Measurements from ENCODE around the gene SFMBT1. TPM values are rescaled to one million over a fixed set of nuclear protein-coding genes. Genes with fewer than 3 reads are reported as not detected.
"Not testable (repeated sequence)": the region's sequence is repeated elsewhere in the genome, so short reads cannot be mapped to it uniquely, and the experiment has no call there.

The SFMBT1 gene
- total RNA-seq, 2 donors from 2014 or later, result 6.9 to 10.3 TPM

- WGBS, 2 experiments (ENCODE audit: insufficient coverage in 1 of 2, insufficient read length in 1 of 2), result 92 to 95% methylated on average over 11 of the region's 11 CpGs
- Mint-ChIP-seq H3K36me3 (ENCODE audit: low read depth) (no peaks in the 10 kb centered on the region), H3K27me3 (ENCODE audit: insufficient read depth) (no peaks in the 10 kb centered on the region), H3K4me3 (no peak overlapping the region), H3K27ac (no peak overlapping the region), H3K9me3 (no peaks in the 10 kb centered on the region), H3K4me1 (peaks cover 24% of the 10 kb centered on the region)
- DNase-seq, result no peak
- H3K4me1 ChIP-seq (ENCODE audit: control insufficient read depth, insufficient read depth, low read length), result no peaks in the 10 kb centered on the region
- no peak overlapping the region for H3K27ac ChIP-seq (ENCODE audit: low read depth, low read length)
- no peaks in the 10 kb centered on the region for H3K9me3 ChIP-seq (ENCODE audit: control insufficient read depth, low read length)
- TF ChIP-seq CTCF (conservative IDR thresholded peaks at IDR 0.05), result peak; percentile 60
- no peaks in the 10 kb centered on the region for H3K27me3 ChIP-seq (ENCODE audit: control insufficient read depth, insufficient read depth, low read length, poor library complexity, severe bottlenecking)
- no peak overlapping the region for H3K4me3 ChIP-seq (ENCODE audit: low read length)
- H3K36me3 ChIP-seq (ENCODE audit: control insufficient read depth, insufficient read depth, low read length), result no peaks in the 10 kb centered on the region
- H3K9ac ChIP-seq (ENCODE audit: extremely low read depth, low read length, poor library complexity, severe bottlenecking), result no peak overlapping the region
These were observed 9.9 kb downstream of the SFMBT1 start for GRCh38 chr3:53035825-53036619.

- 92 to 96% methylated on average over 4 to 5 of the region's 5 CpGs for WGBS, 2 experiments (ENCODE audit: insufficient coverage in 1 of 2, insufficient read length in 1 of 2)
- not testable (repeated sequence) for H3K36me3 Mint-ChIP-seq (ENCODE audit: low read depth); H3K27me3 Mint-ChIP-seq (ENCODE audit: insufficient read depth); H3K27me3 ChIP-seq (ENCODE audit: control insufficient read depth, insufficient read depth, low read length, poor library complexity, severe bottlenecking); H3K4me3 ChIP-seq (ENCODE audit: low read length); H3K9ac ChIP-seq (ENCODE audit: extremely low read depth, low read length, poor library complexity, severe bottlenecking); H3K9me3 ChIP-seq (ENCODE audit: control insufficient read depth, low read length); H3K9me3 Mint-ChIP-seq; DNase-seq; H3K36me3 ChIP-seq (ENCODE audit: control insufficient read depth, insufficient read depth, low read length); H3K4me3 Mint-ChIP-seq; H3K4me1 ChIP-seq (ENCODE audit: control insufficient read depth, insufficient read depth, low read length); H3K27ac Mint-ChIP-seq; H3K27ac ChIP-seq (ENCODE audit: low read depth, low read length)
- peaks cover 18% of the 10 kb centered on the region for H3K4me1 Mint-ChIP-seq
These were observed 10.9 kb downstream of the SFMBT1 start for GRCh38 chr3:53035018-53035417.

- 92 to 97% methylated on average over 7 to 10 of the region's 10 CpGs for WGBS, 2 experiments (ENCODE audit: insufficient coverage in 1 of 2, insufficient read length in 1 of 2)
- H3K36me3 ChIP-seq (ENCODE audit: control insufficient read depth, insufficient read depth, low read length); H3K27me3 Mint-ChIP-seq (ENCODE audit: insufficient read depth); H3K27ac Mint-ChIP-seq; H3K9me3 Mint-ChIP-seq; DNase-seq; H3K27me3 ChIP-seq (ENCODE audit: control insufficient read depth, insufficient read depth, low read length, poor library complexity, severe bottlenecking); H3K36me3 Mint-ChIP-seq (ENCODE audit: low read depth); H3K9me3 ChIP-seq (ENCODE audit: control insufficient read depth, low read length); H3K4me3 Mint-ChIP-seq; H3K4me3 ChIP-seq (ENCODE audit: low read length); H3K27ac ChIP-seq (ENCODE audit: low read depth, low read length); H3K9ac ChIP-seq (ENCODE audit: extremely low read depth, low read length, poor library complexity, severe bottlenecking); H3K4me1 ChIP-seq (ENCODE audit: control insufficient read depth, insufficient read depth, low read length): not testable (repeated sequence)
- peaks cover 17% of the 10 kb centered on the region for H3K4me1 Mint-ChIP-seq
These were observed 11.5 kb downstream of the SFMBT1 start for GRCh38 chr3:53034411-53034810.

GRCh38 chr3:53032609-53033008 lies 13.3 kb downstream of the SFMBT1 start:
- H3K4me1 Mint-ChIP-seq, result peaks cover 17% of the 10 kb centered on the region
- no peaks in the 10 kb centered on the region for H3K27me3 Mint-ChIP-seq (ENCODE audit: insufficient read depth)
- no peaks in the 10 kb centered on the region for H3K9me3 ChIP-seq (ENCODE audit: control insufficient read depth, low read length)
- H3K27ac ChIP-seq (ENCODE audit: low read depth, low read length), result no peak overlapping the region
- no peak overlapping the region for H3K27ac Mint-ChIP-seq
- H3K4me1 ChIP-seq (ENCODE audit: control insufficient read depth, insufficient read depth, low read length), result no peaks in the 10 kb centered on the region
- no peak for TF ChIP-seq CTCF (conservative IDR thresholded peaks at IDR 0.05)
- H3K9ac ChIP-seq (ENCODE audit: extremely low read depth, low read length, poor library complexity, severe bottlenecking), result no peak overlapping the region
- H3K4me3 ChIP-seq (ENCODE audit: low read length), result no peak overlapping the region
- no peaks in the 10 kb centered on the region for H3K9me3 Mint-ChIP-seq
- no peaks in the 10 kb centered on the region for H3K36me3 ChIP-seq (ENCODE audit: control insufficient read depth, insufficient read depth, low read length)
- no peaks in the 10 kb centered on the region for H3K36me3 Mint-ChIP-seq (ENCODE audit: low read depth)
- H3K27me3 ChIP-seq (ENCODE audit: control insufficient read depth, insufficient read depth, low read length, poor library complexity, severe bottlenecking), result no peaks in the 10 kb centered on the region
- no peak overlapping the region for H3K4me3 Mint-ChIP-seq
- DNase-seq, result no peak

Measured in endodermal cell (in vitro differentiated cells).